Skeletal muscle cell (primary cell): ENCODE results near the gene GPBP1.
"Not testable (repeated sequence)": the region's sequence is repeated elsewhere in the genome, so short reads cannot be mapped to it uniquely, and the experiment has no call there.

Experiments used
- DNase-seq: peaks from one replicate; pipeline ENCODE4 v3.0.0-alpha.2; 2010; ENCODE audit warnings: low read depth
- H3K4me3 ChIP-seq: 2 replicates; pipeline ENCODE4 v1.5.1; 2011; ENCODE audit warnings: low read depth, mild to moderate bottlenecking, control low read depth, low read length, moderate library complexity

Gene GPBP1

GRCh38 chr5:57175551-57176309 is 1.9 kb downstream of the GPBP1 start:
- no peak for DNase-seq

GRCh38 chr5:57176350-57176857 is 2.5 kb downstream of the GPBP1 start:
- peak; percentile 11 for DNase-seq
- H3K4me3 ChIP-seq: peak overlapping the region; percentile 96

More at GRCh38 chr5:57175551-57176309, 1.9 kb downstream of the GPBP1 start:
- peak overlapping the region; percentile 96 for H3K4me3 ChIP-seq

DNA sequence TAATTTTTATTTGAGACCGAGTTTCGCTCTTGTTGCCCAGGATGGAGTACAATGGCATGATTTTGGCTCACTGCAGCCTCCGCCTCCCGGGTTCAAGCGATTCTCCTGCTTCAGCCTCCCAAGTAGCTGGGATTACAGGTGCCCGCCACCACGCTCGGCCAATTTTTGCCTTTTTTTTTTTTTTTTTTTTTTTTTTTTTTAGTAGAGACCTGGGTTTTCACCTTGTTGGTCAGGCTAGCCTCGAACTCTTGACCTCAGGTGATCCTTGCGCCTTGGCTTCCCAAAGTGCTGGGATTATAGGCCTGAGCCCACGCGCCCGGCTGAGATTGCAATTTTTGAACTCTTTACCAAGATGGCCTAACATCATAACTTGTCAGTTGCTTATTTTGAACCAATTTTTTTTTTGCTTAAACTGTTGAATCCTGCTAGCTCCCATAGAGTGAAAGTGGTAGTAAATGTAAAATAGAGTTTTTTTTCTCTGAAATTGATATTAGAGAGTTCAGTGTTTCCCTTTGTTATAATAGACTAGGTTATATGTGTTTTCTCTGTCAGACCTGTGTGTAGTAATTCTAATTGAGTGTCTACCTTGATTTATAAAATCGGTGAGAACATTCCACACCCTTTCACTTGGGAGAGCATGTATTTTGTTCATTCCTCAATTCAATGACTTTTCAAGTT is 3.8 kb downstream of the GPBP1 start:
- H3K4me3 ChIP-seq: peak overlapping the region; percentile 30
- no peak for DNase-seq

DNA sequence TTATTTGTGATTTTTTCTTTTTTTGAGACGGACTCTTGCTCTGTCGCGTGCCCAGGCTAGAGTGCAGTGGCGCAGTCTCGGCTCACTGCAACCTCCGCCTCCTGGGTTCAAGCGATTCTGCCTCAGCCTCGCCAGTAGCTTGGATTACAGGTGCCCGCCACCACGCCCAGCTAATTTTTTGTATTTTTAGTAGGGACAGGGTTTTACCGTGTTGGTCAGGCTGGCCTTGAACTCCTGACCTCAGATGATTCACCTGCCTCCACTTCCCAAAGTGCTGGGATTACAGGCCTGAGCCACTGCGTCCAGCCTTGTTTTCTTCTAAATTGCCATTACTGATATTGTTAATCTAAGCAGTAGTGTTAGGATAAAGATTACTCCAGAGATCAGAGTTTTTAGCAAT is 4.4 kb downstream of the GPBP1 start:
- peak overlapping the region; percentile 30 for H3K4me3 ChIP-seq
- not testable (repeated sequence) for DNase-seq

DNA sequence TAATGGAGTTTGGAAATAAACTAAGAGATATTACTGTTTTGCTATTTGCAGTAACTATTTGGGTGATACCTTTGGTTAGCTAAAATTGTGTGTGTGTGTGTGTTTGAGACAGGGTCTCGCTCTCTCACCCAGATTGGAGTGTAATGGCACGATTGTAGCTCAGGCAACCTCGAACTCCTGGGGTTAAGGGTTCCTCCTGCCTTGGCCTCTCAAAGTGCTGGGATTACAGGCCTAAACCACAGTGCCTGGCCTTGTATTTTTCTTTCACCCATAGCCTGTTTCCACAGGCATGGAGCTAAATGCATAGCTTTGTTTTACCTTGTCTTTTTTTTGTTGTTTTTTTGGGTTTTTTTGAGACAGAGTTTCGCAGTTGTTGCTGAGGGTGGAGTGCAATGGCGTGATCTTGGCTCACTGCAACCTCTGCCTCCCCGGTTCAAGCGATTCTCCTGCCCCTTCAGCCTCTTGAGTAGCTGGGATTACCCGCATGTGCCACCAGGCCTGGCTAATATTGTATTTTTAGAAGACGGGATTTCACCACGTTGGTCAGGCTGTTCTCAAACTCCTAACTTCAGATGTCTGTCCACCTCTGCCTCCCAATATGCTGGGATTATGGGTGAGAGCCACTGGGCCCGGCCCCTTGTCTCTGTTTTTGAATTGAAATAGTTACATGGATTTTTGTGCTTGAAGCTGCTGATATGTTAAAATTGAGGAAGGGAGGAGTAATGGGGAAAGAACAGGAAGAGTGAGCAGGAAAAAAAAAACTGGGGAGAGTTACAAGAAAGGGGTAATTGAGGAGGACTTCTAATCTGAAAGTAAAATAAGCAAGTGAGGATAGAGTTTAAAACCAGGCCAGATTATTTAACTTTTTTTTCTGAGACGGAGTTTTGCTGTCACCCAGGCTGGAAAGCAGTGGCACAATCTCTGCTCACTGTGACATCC is 5.7 kb downstream of the GPBP1 start:
- DNase-seq: no peak
- no peak overlapping the region for H3K4me3 ChIP-seq

GRCh38 chr5:57181154-57181553 is 7.3 kb downstream of the GPBP1 start:
- no peak overlapping the region for H3K4me3 ChIP-seq
- DNase-seq: no peak

GRCh38 chr5:57184322-57184721 is 10.5 kb downstream of the GPBP1 start:
- DNase-seq: no peak
- no peak overlapping the region for H3K4me3 ChIP-seq

DNA sequence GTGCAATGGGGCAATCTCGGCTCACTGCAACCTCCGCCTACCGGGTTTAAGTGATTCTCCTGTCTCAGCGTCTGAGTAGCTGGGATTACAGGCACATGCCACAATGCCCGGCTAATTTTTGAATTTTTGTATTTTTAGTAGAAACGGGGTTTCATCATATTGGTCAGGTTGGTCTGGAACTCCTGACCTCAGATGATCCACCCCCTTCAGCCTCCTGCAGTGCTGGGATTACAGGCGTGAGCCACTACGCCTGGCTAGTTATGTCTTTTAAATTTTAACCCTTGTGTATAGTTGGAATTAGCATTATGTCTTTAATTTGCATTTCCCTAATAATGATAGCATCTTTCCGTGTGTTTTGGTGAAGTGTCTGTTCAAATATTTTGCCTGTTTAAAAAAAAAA is 11.5 kb downstream of the GPBP1 start:
- no peak for DNase-seq
- H3K4me3 ChIP-seq: no peak overlapping the region

GRCh38 chr5:57186194-57186593 is 12.3 kb downstream of the GPBP1 start:
- no peak for DNase-seq
- no peak overlapping the region for H3K4me3 ChIP-seq

GRCh38 chr5:57187977-57188376 is 14.1 kb downstream of the GPBP1 start:
- H3K4me3 ChIP-seq, DNase-seq: not testable (repeated sequence)

- no peak for DNase-seq
- no peak overlapping the region for H3K4me3 ChIP-seq
Observed at GRCh38 chr5:57189515-57189914, 15.7 kb downstream of the GPBP1 start.

DNA sequence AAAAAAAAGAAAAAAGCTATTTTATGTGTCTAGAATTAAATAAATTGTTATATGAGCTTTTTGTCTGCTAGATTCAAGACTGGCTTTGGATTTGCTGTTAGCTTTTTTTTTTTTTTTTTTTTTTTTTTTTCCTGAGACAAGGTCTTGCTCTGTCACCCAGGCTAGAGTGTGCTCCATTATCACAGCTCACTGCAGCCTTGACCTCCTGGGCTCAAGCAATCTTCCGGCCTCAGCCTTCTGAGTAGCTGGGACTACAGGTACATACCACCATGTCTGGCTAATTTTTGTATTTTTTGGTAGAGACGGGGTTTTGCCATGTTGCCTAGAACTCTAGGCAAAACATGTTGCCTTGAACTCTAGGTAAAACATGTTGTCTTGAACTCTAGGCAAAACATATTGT is 16.7 kb downstream of the GPBP1 start:
- no peak overlapping the region for H3K4me3 ChIP-seq
- no peak for DNase-seq

GRCh38 chr5:57191163-57191562 is 17.3 kb downstream of the GPBP1 start:
- no peak overlapping the region for H3K4me3 ChIP-seq
- no peak for DNase-seq

- DNase-seq: no peak
- no peak overlapping the region for H3K4me3 ChIP-seq
Observed at GRCh38 chr5:57191986-57192385, 18.1 kb downstream of the GPBP1 start.

GRCh38 chr5:57192832-57193231 is 19.0 kb downstream of the GPBP1 start:
- H3K4me3 ChIP-seq, DNase-seq: not testable (repeated sequence)

DNA sequence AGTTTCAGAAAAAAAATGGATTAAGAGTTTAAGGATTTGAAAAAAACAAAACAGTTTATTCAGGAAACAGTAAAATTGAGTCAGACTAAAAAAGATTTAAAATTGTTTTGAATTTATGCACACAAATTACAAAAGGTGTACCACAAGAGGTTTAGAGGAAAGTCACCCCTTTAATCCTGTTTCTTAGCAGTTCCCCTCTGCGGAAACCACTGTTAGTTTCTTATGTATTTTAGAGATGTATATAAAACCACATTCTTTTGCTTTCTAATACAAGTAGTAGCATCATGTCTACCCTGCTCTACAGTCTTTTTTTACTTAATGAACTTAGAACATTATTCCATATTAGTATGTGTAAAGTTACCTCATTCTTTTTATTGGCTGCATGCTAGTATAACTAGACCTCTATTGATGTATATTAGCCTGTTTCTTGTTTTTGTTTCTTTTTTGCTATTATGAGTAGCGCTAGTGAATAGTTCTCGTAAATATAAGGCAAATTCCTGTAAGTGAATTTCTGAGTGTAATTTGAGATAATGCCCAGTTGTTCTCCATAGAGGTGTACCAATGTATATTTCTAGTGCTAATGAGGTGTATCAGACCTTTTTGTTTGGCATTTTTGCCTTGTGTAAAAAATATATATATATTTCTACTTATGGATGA is 20.0 kb downstream of the GPBP1 start:
- H3K4me3 ChIP-seq: no peak overlapping the region

DNA sequence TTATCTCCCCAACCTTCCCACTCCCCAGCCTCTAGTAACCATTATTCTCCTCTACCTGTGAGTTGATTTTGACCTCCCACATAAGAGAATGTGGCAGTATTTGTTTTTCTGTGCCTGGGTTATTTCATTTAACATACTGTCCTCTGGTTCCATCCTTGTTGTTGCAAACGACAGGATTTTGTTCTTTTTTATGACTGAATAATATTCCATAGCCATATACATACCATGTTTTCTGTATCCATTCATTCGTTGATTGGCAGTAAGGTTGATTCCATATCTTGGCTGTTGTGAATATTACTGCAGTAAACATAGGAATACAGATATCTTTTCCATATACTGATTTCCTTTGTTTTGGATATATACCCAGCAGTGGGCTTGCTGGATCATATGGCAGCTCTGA is 20.8 kb downstream of the GPBP1 start:
- no peak overlapping the region for H3K4me3 ChIP-seq
- DNase-seq: no peak

More for the DNA sequence above, 20.0 kb downstream of the GPBP1 start:
- DNase-seq: no peak

DNA sequence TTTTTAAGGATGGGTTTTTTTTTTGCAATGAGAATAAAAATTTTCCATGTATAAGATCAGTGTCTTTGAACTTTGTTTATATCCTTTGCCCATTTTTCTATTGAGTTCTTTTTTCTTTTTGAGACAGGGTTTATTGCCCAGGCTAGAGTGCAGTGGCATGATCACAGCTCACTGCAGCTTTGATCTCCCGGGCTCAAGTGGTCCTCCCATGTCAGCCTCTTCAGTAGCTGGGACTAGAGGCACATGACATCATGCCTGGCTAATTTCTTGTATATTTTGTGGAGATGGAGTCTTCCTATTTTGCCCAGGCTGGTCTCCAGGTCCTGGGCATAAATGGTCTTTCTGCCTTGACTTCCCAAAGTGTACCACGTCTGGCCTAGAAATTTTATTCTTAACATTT is 21.2 kb downstream of the GPBP1 start:
- H3K4me3 ChIP-seq: no peak overlapping the region
- DNase-seq: no peak

DNA sequence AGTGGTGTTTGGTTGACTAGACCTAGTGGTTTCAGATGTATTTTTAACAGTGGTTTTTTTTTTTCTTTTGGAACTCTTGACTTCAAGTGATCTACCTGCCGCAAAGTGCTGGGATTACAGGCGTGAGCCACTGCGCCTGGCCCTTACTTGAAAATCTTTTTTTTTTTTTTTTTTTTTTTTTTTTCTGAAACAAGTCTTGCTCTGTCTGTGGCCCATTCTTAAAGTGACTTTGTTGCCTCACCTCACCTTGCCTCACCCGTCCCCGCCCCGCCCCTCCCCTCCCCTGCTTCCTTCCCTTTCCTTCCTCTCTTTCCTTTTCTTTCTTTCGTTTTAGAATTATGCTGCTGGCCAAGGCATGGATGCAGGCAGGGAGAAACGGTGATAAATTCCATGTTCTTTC is 26.0 kb downstream of the GPBP1 start:
- no peak overlapping the region for H3K4me3 ChIP-seq
- DNase-seq: no peak
